H1 (cell line): ENCODE measurements around the gene AIG1. TPM values are rescaled to one million over a fixed set of nuclear protein-coding genes. Genes with fewer than 3 reads are reported as not detected.

Experiments
- SIRT6 ChIP-seq: IDR thresholded peaks from one replicate; pipeline ENCODE4 v1.7.1; 2012; ENCODE audit warnings: low read length, inconsistent platforms
- polyA plus RNA-seq, 7 experiments: library from polyadenylated mRNA; depleted of rRNA in 3 of 7; stranded (reverse) in 5 of 7; unstranded in 2 of 7; fragments of >200 nt in 5 of 7; fragments of 200-250 nt in 2 of 7; gene quantifications; 1 replicate in 5 of 7; 2 replicates in 1 of 7; 4 replicates in 1 of 7; pipeline versions ENCODE4 v1.2.1 to v1.2.3, GENCODE V29; 2011 to 2013; ENCODE audit warnings: missing spikeins in 2 of 7, mixed read lengths in 2 of 7
- total RNA-seq: library from RNA; stranded (reverse); fragmentation: NEBNext Ultra II Directional; extraction: Animal tissue kit (Norgen Biotek cat#: 25700); gene quantifications from 2 replicates; pipeline ENCODE4 v1.2.1, GENCODE V29; 2021
- TF ChIP-seq, protein P1 (sequence below): fragments of 300-600 bp; sonication (generic); IDR thresholded peaks from 2 replicates; pipeline ENCODE4 v1.7.1; 2012; ENCODE audit warnings: low read length, moderate library complexity, mild to moderate bottlenecking, inconsistent platforms; ENCODE audit not compliant: insufficient replicate concordance

AIG1 gene
- total and polyA plus RNA-seq, 2 of the 8 experiments (the other 6 are each of a cell fraction or from before 2014, with no cell fraction given), result 56.6 to 58.4 TPM

DNA sequence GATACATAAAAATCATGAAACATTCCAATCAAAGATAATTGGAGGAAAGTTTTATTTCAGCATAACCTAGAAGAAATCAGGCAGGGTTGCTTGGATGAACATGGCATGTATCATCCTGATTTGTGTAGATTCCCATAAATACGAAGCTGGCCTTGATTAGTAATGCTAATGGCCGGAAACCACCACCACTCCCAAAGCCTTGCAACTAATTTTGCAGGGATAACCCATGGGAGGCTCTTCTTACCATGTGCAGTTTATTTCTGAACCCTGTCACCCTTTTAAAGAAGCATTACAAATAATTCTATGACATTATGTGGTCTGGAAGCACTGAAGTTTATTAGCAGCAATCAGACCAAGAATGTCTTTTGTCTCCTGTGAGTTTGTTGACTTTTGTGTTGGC lies 80.8 kb downstream of the AIG1 start (continued):
- TF ChIP-seq, protein P1, sequence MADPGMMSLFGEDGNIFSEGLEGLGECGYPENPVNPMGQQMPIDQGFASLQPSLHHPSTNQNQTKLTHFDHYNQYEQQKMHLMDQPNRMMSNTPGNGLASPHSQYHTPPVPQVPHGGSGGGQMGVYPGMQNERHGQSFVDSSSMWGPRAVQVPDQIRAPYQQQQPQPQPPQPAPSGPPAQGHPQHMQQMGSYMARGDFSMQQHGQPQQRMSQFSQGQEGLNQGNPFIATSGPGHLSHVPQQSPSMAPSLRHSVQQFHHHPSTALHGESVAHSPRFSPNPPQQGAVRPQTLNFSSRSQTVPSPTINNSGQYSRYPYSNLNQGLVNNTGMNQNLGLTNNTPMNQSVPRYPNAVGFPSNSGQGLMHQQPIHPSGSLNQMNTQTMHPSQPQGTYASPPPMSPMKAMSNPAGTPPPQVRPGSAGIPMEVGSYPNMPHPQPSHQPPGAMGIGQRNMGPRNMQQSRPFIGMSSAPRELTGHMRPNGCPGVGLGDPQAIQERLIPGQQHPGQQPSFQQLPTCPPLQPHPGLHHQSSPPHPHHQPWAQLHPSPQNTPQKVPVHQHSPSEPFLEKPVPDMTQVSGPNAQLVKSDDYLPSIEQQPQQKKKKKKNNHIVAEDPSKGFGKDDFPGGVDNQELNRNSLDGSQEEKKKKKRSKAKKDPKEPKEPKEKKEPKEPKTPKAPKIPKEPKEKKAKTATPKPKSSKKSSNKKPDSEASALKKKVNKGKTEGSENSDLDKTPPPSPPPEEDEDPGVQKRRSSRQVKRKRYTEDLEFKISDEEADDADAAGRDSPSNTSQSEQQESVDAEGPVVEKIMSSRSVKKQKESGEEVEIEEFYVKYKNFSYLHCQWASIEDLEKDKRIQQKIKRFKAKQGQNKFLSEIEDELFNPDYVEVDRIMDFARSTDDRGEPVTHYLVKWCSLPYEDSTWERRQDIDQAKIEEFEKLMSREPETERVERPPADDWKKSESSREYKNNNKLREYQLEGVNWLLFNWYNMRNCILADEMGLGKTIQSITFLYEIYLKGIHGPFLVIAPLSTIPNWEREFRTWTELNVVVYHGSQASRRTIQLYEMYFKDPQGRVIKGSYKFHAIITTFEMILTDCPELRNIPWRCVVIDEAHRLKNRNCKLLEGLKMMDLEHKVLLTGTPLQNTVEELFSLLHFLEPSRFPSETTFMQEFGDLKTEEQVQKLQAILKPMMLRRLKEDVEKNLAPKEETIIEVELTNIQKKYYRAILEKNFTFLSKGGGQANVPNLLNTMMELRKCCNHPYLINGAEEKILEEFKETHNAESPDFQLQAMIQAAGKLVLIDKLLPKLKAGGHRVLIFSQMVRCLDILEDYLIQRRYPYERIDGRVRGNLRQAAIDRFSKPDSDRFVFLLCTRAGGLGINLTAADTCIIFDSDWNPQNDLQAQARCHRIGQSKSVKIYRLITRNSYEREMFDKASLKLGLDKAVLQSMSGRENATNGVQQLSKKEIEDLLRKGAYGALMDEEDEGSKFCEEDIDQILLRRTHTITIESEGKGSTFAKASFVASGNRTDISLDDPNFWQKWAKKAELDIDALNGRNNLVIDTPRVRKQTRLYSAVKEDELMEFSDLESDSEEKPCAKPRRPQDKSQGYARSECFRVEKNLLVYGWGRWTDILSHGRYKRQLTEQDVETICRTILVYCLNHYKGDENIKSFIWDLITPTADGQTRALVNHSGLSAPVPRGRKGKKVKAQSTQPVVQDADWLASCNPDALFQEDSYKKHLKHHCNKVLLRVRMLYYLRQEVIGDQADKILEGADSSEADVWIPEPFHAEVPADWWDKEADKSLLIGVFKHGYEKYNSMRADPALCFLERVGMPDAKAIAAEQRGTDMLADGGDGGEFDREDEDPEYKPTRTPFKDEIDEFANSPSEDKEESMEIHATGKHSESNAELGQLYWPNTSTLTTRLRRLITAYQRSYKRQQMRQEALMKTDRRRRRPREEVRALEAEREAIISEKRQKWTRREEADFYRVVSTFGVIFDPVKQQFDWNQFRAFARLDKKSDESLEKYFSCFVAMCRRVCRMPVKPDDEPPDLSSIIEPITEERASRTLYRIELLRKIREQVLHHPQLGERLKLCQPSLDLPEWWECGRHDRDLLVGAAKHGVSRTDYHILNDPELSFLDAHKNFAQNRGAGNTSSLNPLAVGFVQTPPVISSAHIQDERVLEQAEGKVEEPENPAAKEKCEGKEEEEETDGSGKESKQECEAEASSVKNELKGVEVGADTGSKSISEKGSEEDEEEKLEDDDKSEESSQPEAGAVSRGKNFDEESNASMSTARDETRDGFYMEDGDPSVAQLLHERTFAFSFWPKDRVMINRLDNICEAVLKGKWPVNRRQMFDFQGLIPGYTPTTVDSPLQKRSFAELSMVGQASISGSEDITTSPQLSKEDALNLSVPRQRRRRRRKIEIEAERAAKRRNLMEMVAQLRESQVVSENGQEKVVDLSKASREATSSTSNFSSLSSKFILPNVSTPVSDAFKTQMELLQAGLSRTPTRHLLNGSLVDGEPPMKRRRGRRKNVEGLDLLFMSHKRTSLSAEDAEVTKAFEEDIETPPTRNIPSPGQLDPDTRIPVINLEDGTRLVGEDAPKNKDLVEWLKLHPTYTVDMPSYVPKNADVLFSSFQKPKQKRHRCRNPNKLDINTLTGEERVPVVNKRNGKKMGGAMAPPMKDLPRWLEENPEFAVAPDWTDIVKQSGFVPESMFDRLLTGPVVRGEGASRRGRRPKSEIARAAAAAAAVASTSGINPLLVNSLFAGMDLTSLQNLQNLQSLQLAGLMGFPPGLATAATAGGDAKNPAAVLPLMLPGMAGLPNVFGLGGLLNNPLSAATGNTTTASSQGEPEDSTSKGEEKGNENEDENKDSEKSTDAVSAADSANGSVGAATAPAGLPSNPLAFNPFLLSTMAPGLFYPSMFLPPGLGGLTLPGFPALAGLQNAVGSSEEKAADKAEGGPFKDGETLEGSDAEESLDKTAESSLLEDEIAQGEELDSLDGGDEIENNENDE, result no peak
- no peak for TF ChIP-seq SIRT6
- TF ChIP-seq, all 59 proteins: peak for 0
